Breast epithelium (tissue), 3 donors: ENCODE results near the gene RPS5.

Source experiments
- POLR2A ChIP-seq: fragments of 450-650 bp; IDR thresholded peaks from one replicate; pipeline ENCODE4 v1.6.1; 2016; ENCODE audit warnings: antibody characterized with exemption, mild to moderate bottlenecking, moderate library complexity
- POLR2AphosphoS5 ChIP-seq, 3 donors: sonication (generic); formaldehyde crosslinking; IDR thresholded peaks; one replicate each; pipeline ENCODE4 v1.6.1; 2017; ENCODE audit warnings: antibody characterized with exemption in 3 of 3
- TF ChIP-seq, protein P1 (sequence below), 3 donors: fragments of 450-650 bp; IDR thresholded peaks; one replicate each; pipeline ENCODE4 v1.5.1; 2016 to 2017; ENCODE audit warnings: antibody characterized with exemption in 3 of 3, mild to moderate bottlenecking in 3 of 3, moderate library complexity in 3 of 3

DNA sequence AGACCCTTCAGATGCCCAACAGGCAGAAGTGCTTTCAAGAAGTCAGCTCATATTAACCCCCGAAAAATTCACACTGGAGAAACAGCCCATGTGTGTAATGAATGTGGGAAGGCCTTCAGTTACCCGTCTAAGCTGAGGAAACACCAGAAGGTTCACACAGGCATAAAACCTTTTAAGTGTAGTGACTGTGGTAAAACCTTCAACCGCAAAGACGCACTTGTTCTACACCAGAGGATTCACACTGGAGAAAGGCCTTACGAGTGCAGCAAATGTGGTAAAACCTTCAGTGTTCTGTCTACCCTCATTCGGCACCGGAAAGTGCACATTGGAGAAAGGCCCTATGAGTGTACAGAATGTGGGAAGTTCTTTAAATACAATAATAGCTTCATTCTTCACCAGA is 30.0 kb downstream of the RPS5 start:
- no peak for TF ChIP-seq POLR2AphosphoS5 (IDR thresholded peaks at IDR 0.05)
- TF ChIP-seq, protein P1, sequence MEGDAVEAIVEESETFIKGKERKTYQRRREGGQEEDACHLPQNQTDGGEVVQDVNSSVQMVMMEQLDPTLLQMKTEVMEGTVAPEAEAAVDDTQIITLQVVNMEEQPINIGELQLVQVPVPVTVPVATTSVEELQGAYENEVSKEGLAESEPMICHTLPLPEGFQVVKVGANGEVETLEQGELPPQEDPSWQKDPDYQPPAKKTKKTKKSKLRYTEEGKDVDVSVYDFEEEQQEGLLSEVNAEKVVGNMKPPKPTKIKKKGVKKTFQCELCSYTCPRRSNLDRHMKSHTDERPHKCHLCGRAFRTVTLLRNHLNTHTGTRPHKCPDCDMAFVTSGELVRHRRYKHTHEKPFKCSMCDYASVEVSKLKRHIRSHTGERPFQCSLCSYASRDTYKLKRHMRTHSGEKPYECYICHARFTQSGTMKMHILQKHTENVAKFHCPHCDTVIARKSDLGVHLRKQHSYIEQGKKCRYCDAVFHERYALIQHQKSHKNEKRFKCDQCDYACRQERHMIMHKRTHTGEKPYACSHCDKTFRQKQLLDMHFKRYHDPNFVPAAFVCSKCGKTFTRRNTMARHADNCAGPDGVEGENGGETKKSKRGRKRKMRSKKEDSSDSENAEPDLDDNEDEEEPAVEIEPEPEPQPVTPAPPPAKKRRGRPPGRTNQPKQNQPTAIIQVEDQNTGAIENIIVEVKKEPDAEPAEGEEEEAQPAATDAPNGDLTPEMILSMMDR (IDR thresholded peaks at IDR 0.05): no peak
- no peak for TF ChIP-seq POLR2A
